Measurements from ENCODE around the gene TAB2. TPM values are rescaled to one million over a fixed set of nuclear protein-coding genes. Genes with fewer than 3 reads are reported as not detected.

Gene TAB2
- polyA plus RNA-seq, 2 of the 4 experiments (the other 2 are of a cell fraction), result 23.0 to 49.0 TPM

GRCh38 chr6:149433881-149434280 is 116.4 kb downstream of the TAB2 start:
- H3K27ac ChIP-seq, result no peak overlapping the region
- H3K4me3 ChIP-seq, result no peak overlapping the region
- ATAC-seq (no peak), DNase-seq (ENCODE audit: low read depth in 1 of 2, low spot score in 1 of 2) (no peak), FAIRE-seq (no peak)
- 0 out of 3 replicates have a peak, but pooled peaks cover 3% of the 10 kb centered on the region for H3K4me1 ChIP-seq
- no peaks in the 10 kb centered on the region for H3K9me3 ChIP-seq
- H3K4me2 ChIP-seq, result no peak overlapping the region
- ChIA-PET POLR2A (no interaction called here), CTCF (interaction anchor here (1.0 to 4.5 kb wide), 4 partner anchors 351 to 410 kb away, joined by 3 to 118 read pairs (median 4); no protein-coding TSS in a partner anchor)
- TF ChIP-seq JUNB (IDR thresholded peaks at IDR 0.05), result no peak
- TF ChIP-seq HOXA7 (CRISPR knock-in tag; IDR thresholded peaks at IDR 0.05), result no peak
- TF ChIP-seq SMC3 (IDR thresholded peaks at IDR 0.05), result no peak
- no peak for TF ChIP-seq BCL3 (IDR thresholded peaks at IDR 0.05)
- TF ChIP-seq TP53 (CRISPR knock-in tag; IDR thresholded peaks at IDR 0.05), result no peak
- TF ChIP-seq, protein P1, sequence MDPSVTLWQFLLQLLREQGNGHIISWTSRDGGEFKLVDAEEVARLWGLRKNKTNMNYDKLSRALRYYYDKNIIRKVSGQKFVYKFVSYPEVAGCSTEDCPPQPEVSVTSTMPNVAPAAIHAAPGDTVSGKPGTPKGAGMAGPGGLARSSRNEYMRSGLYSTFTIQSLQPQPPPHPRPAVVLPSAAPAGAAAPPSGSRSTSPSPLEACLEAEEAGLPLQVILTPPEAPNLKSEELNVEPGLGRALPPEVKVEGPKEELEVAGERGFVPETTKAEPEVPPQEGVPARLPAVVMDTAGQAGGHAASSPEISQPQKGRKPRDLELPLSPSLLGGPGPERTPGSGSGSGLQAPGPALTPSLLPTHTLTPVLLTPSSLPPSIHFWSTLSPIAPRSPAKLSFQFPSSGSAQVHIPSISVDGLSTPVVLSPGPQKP (IDR thresholded peaks at IDR 0.05; ENCODE audit: low read depth, low read length), result no peak
- TF ChIP-seq HES2 (IDR thresholded peaks at IDR 0.05), result no peak
- no peak for TF ChIP-seq MAZ (IDR thresholded peaks at IDR 0.05; ENCODE audit: borderline replicate concordance, low read depth, low read length)
- TF ChIP-seq HOXB5 (CRISPR knock-in tag; IDR thresholded peaks at IDR 0.05), result no peak
- no peak for TF ChIP-seq HEYL (CRISPR knock-in tag; IDR thresholded peaks at IDR 0.05)
- TF ChIP-seq USF2 (IDR thresholded peaks at IDR 0.05), result no peak
- TF ChIP-seq NFE2L2 (conservative IDR thresholded peaks at IDR 0.05; ENCODE audit: low read length), result no peak
- no peak for TF ChIP-seq KDM1A (IDR thresholded peaks at IDR 0.05; ENCODE audit: low read depth)
- no peak for TF ChIP-seq CBX2 (IDR thresholded peaks at IDR 0.05; ENCODE audit: borderline replicate concordance, low read depth)
- no peak for TF ChIP-seq PBX3 (IDR thresholded peaks at IDR 0.05)
- TF ChIP-seq HDAC2 (IDR thresholded peaks at IDR 0.05), result no peak
- TF ChIP-seq BHLHE40 (IDR thresholded peaks at IDR 0.05; ENCODE audit: low read depth, low read length), result no peak
- WGBS (ENCODE audit: missing lambda C conversion rate), result 33% methylated on average over 1 of the region's 1 CpG

- POLR2A ChIA-PET, result no interaction called here
- H3K4me1 ChIP-seq, result 0 out of 3 replicates have a peak, but pooled peaks cover 3% of the 10 kb centered on the region
- WGBS (ENCODE audit: missing lambda C conversion rate), result 88% methylated on average over 10 of the region's 13 CpGs
- H3K9me3 ChIP-seq, result no peaks in the 10 kb centered on the region
- no peak overlapping the region for H3K4me2 ChIP-seq
- H3K4me3 ChIP-seq, result no peak overlapping the region
- H3K27ac ChIP-seq, result no peak overlapping the region
- no peak for FAIRE-seq
- DNase-seq (ENCODE audit: low read depth in 1 of 2, low spot score in 1 of 2), result no peak
- ATAC-seq, result no peak
- TF ChIP-seq POLR2AphosphoS2 (conservative IDR thresholded peaks at IDR 0.05; ENCODE audit: low read length) (no peak), ZSCAN20 (CRISPR knock-in tag; IDR thresholded peaks at IDR 0.05) (no peak), HOXA7 (CRISPR knock-in tag; IDR thresholded peaks at IDR 0.05) (no peak), EHF (CRISPR knock-in tag; IDR thresholded peaks at IDR 0.05) (no peak), RARB (CRISPR knock-in tag; IDR thresholded peaks at IDR 0.05) (no peak), TFCP2L1 (CRISPR knock-in tag; IDR thresholded peaks at IDR 0.05) (no peak), SMC3 (IDR thresholded peaks at IDR 0.05) (no peak), MAX (IDR thresholded peaks at IDR 0.05) (no peak), USF2 (IDR thresholded peaks at IDR 0.05) (no peak), GATA3 (IDR thresholded peaks at IDR 0.05; ENCODE audit: borderline replicate concordance) (no peak), FOSL2 (IDR thresholded peaks at IDR 0.05) (no peak), FOSL2 (CRISPR knock-in tag; IDR thresholded peaks at IDR 0.05) (no peak), ESRRA (IDR thresholded peaks at IDR 0.05; ENCODE audit: borderline replicate concordance, low read length) (no peak), MAFK (IDR thresholded peaks at IDR 0.05; ENCODE audit: partially characterized antibody) (no peak), BHLHE40 (IDR thresholded peaks at IDR 0.05; ENCODE audit: low read depth, low read length) (no peak)
- CTCF ChIA-PET, result interaction anchor here (0.9 to 1.5 kb wide), 3 partner anchors 353 to 409 kb away, joined by 3 to 4 read pairs (median 3); no protein-coding TSS in a partner anchor
Measured at GRCh38 chr6:149435919-149436586, 118.5 kb downstream of the TAB2 start.
